NB4 (cell line): Measurements from ENCODE around the gene PITPNM3.

Experiments
- DNase-seq: peaks from one replicate; pipeline ENCODE4 v3.0.0; 2010; ENCODE audit warnings: low read depth
- H3K4me3 ChIP-seq: one replicate; pipeline ENCODE4 v1.5.1; 2011; ENCODE audit warnings: mild to moderate bottlenecking, low read depth, low read length, moderate library complexity
- MYC ChIP-seq: IDR thresholded peaks from 2 replicates; pipeline ENCODE4 v1.6.1; 2011; ENCODE audit warnings: low read depth, low read length
- POLR2A ChIP-seq: IDR thresholded peaks from 2 replicates; pipeline ENCODE4 v1.6.1; 2011; ENCODE audit warnings: mild to moderate bottlenecking; ENCODE audit not compliant: insufficient read length; ENCODE audit errors: extremely low read depth
- TF ChIP-seq, protein P1 (sequence below): IDR thresholded peaks from one replicate; pipeline ENCODE4 v1.5.1; 2012; ENCODE audit warnings: low read depth, low read length
- TF ChIP-seq, protein P2 (sequence below): IDR thresholded peaks from 2 replicates; pipeline ENCODE4 v1.6.1; 2011; ENCODE audit warnings: low read depth, low read length

The PITPNM3 gene

GRCh38 chr17:6498901-6499540 lies 57.3 kb downstream of the PITPNM3 start:
- no peak overlapping the region for H3K4me3 ChIP-seq
- TF ChIP-seq POLR2A (no peak), MYC (no peak)
- TF ChIP-seq, protein P1, sequence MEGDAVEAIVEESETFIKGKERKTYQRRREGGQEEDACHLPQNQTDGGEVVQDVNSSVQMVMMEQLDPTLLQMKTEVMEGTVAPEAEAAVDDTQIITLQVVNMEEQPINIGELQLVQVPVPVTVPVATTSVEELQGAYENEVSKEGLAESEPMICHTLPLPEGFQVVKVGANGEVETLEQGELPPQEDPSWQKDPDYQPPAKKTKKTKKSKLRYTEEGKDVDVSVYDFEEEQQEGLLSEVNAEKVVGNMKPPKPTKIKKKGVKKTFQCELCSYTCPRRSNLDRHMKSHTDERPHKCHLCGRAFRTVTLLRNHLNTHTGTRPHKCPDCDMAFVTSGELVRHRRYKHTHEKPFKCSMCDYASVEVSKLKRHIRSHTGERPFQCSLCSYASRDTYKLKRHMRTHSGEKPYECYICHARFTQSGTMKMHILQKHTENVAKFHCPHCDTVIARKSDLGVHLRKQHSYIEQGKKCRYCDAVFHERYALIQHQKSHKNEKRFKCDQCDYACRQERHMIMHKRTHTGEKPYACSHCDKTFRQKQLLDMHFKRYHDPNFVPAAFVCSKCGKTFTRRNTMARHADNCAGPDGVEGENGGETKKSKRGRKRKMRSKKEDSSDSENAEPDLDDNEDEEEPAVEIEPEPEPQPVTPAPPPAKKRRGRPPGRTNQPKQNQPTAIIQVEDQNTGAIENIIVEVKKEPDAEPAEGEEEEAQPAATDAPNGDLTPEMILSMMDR: no peak
- TF ChIP-seq, protein P2, sequence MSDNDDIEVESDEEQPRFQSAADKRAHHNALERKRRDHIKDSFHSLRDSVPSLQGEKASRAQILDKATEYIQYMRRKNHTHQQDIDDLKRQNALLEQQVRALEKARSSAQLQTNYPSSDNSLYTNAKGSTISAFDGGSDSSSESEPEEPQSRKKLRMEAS: no peak
- DNase-seq: no peak

GRCh38 chr17:6498356-6498755 lies 58.0 kb downstream of the PITPNM3 start:
- DNase-seq: no peak
- no peak overlapping the region for H3K4me3 ChIP-seq
- no peak for TF ChIP-seq MYC
- TF ChIP-seq, protein P2: no peak
- TF ChIP-seq, protein P1: no peak
- no peak for TF ChIP-seq POLR2A

- peak; percentile 75 for DNase-seq
- TF ChIP-seq, protein P1: no peak
- TF ChIP-seq, protein P2: no peak
- TF ChIP-seq POLR2A: no peak
- TF ChIP-seq MYC: no peak
These were observed 58.7 kb downstream of the PITPNM3 start for GRCh38 chr17:6497496-6498221.

DNA sequence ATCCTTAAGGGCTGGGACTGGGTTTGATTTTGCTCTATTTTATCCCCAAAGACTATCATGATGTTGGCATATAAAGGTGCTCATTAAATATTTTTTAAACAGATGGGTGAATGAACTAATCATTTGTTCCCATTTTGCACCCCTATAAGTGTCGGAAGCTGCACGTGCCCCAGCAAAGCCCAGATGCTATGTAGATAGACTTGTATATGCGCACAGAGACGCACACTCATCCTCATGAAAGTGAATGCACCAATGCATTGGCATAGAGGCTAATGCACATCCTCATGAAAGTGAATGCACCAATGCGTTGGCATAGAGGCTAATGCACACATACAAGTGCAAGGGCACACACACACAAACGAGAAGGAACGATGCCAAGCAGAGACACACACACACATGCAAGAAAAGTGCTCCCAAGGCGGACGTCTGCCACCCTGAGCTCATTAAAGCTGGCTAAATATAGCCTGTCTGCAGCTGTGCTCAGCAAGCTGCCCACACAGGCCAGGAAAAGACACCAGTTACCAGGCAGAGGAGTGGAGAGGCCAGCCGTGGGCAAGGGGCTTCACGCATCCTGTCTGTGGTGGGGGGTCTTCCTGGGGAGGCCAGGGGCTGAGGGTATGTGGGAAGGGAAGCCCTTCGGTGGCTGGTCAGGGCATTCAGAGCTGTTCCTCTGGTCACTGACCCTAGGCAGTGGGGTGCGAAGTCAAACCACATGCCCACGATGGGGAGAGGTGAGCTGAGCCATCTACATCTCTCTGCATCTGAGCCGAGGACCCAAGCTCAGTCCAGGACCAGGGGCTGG lies 59.5 kb downstream of the PITPNM3 start:
- DNase-seq: peak; percentile 35
- TF ChIP-seq, protein P1: no peak
- TF ChIP-seq MYC (no peak), POLR2A (no peak)
- TF ChIP-seq, protein P2: no peak
- H3K4me3 ChIP-seq: no peak overlapping the region

More at GRCh38 chr17:6497496-6498221, 58.7 kb downstream of the PITPNM3 start:
- no peak overlapping the region for H3K4me3 ChIP-seq

DNA sequence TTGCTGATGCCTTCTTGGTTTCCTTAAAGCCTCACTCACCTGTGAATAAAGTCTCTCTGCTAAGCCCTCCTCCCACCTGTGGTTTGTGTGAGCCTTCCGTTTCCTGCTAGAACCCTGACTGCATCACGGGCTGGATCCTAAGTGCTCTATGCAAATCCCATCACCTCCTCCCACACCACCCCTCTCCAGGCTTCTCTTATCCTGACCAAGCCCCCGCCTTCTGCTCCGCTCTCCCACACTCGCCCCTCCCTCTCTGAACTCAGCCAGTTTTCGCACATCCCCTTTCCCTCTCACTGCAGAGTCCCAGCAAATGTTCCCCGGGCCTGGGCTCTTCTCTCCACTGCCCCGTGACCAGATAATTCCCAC lies 60.3 kb downstream of the PITPNM3 start:
- TF ChIP-seq POLR2A (no peak), MYC (no peak)
- TF ChIP-seq, protein P1: no peak
- TF ChIP-seq, protein P2: no peak
- no peak overlapping the region for H3K4me3 ChIP-seq
- DNase-seq: peak; percentile 52
